GM23338 (cell line): ENCODE results near the gene TARBP2. TPM values are rescaled to one million over a fixed set of nuclear protein-coding genes. Genes with fewer than 3 reads are reported as not detected.

Experiments used
- ATAC-seq: fragments of 200-7000 bp; cut with Tn5 transposase; 3 replicates; pipeline ENCODE4 v1.9.1; 2020
- DNase-seq: peaks from one replicate; pipeline ENCODE4 v3.0.0-alpha.2; 2015; ENCODE audit warnings: low spot score
- H2AFZ ChIP-seq: fragments of 200-600 bp; sonication (generic); 2 replicates; pipeline ENCODE4 v1.8.0; 2016; ENCODE audit warnings: antibody characterized with exemption, mild to moderate bottlenecking, moderate library complexity
- H3F3A ChIP-seq: fragments of 200-600 bp; sonication (generic); replicated peaks from 2 replicates; pipeline ENCODE4 v1.8.0; 2017; ENCODE audit warnings: antibody characterized with exemption, mixed run types, low read depth
- H3K27ac ChIP-seq: fragments of 200-600 bp; sonication (generic); 2 replicates; pipeline ENCODE4 v1.6.1; 2016; ENCODE audit warnings: low read depth
- H3K27me3 ChIP-seq: fragments of 200-600 bp; sonication (generic); 2 replicates; pipeline ENCODE4 v1.8.0; 2016; ENCODE audit warnings: mild to moderate bottlenecking, mixed run types, moderate library complexity; ENCODE audit not compliant: insufficient read depth
- H3K36me3 ChIP-seq: fragments of 200-600 bp; sonication (generic); 2 replicates; pipeline ENCODE4 v1.8.0; 2016; ENCODE audit warnings: mild to moderate bottlenecking; ENCODE audit not compliant: insufficient read depth
- H3K4me1 ChIP-seq: fragments of 200-600 bp; sonication (generic); 2 replicates; pipeline ENCODE4 v1.8.0; 2016; ENCODE audit warnings: mild to moderate bottlenecking, moderate library complexity; ENCODE audit not compliant: insufficient read depth
- H3K4me2 ChIP-seq: fragments of 200-600 bp; sonication (generic); 2 replicates; pipeline ENCODE4 v1.7.1; 2017; ENCODE audit warnings: mixed run types
- H3K4me3 ChIP-seq: fragments of 200-600 bp; sonication (generic); 2 replicates; pipeline ENCODE4 v1.6.1; 2016; ENCODE audit warnings: mixed run types
- H3K79me2 ChIP-seq: fragments of 200-600 bp; sonication (generic); replicated peaks from 2 replicates; pipeline ENCODE4 v1.8.0; 2017; ENCODE audit warnings: mild to moderate bottlenecking; ENCODE audit not compliant: insufficient read depth
- H3K9me2 ChIP-seq: fragments of 200-600 bp; sonication (generic); 2 replicates; pipeline ENCODE4 v1.8.0; 2017; ENCODE audit not compliant: insufficient read depth
- H4K20me1 ChIP-seq: fragments of 200-600 bp; sonication (generic); replicated peaks from 2 replicates; pipeline ENCODE4 v1.8.0; 2017; ENCODE audit warnings: mild to moderate bottlenecking; ENCODE audit not compliant: insufficient read depth
- H3K27ac Mint-ChIP-seq: 2 replicates; pipeline ENCODE4 v1.8.0; 2020; ENCODE audit warnings: inconsistent platforms, mild to moderate bottlenecking, moderate library complexity, mixed read lengths
- H3K27me3 Mint-ChIP-seq: 3 replicates; pipeline ENCODE4 v1.8.0; 2022; ENCODE audit warnings: low read depth, mild to moderate bottlenecking, moderate library complexity, mixed read lengths, inconsistent platforms; ENCODE audit not compliant: insufficient read depth, poor library complexity
- H3K36me3 Mint-ChIP-seq: 3 replicates; pipeline ENCODE4 v1.8.0; 2021; ENCODE audit warnings: low read depth, mild to moderate bottlenecking, inconsistent platforms, moderate library complexity, mixed read lengths
- H3K4me1 Mint-ChIP-seq: 3 replicates; pipeline ENCODE4 v1.8.0; 2020; ENCODE audit warnings: mild to moderate bottlenecking, inconsistent platforms, mixed read lengths
- H3K4me3 Mint-ChIP-seq: 3 replicates; pipeline ENCODE4 v1.8.0; 2021; ENCODE audit warnings: moderate library complexity, mild to moderate bottlenecking, inconsistent platforms, mixed read lengths
- H3K9me3 Mint-ChIP-seq: 3 replicates; pipeline ENCODE4 v1.8.0; 2020; ENCODE audit warnings: moderate library complexity, mild to moderate bottlenecking, inconsistent platforms, mixed read lengths
- CREB1 ChIP-seq: fragments of 250-450 bp; sonication (Bioruptor Pico); IDR thresholded peaks from 2 replicates; pipeline ENCODE4 v1.5.0; 2020; ENCODE audit warnings: low read depth, mild to moderate bottlenecking, moderate library complexity
- ETS1 ChIP-seq: IDR thresholded peaks from 2 replicates; pipeline ENCODE4 v1.6.1; 2016; ENCODE audit warnings: antibody characterized with exemption
- EZH2 ChIP-seq: fragments of 200-600 bp; sonication (generic); IDR thresholded peaks from one replicate; pipeline ENCODE4 v1.8.0; 2017; ENCODE audit warnings: antibody characterized with exemption, mild to moderate bottlenecking, low read depth; ENCODE audit not compliant: unreplicated experiment
- EZH2phosphoT487 ChIP-seq: fragments of 200-600 bp; sonication (generic); IDR thresholded peaks from one replicate; pipeline ENCODE4 v1.8.1; 2018; ENCODE audit warnings: antibody characterized with exemption; ENCODE audit not compliant: unreplicated experiment
- JUNB ChIP-seq: IDR thresholded peaks from one replicate; pipeline ENCODE4 v1.6.1; 2016; ENCODE audit warnings: antibody characterized with exemption; ENCODE audit not compliant: unreplicated experiment
- NANOG ChIP-seq: IDR thresholded peaks from 2 replicates; pipeline ENCODE4 v1.6.1; 2016; ENCODE audit warnings: antibody characterized with exemption, borderline replicate concordance
- STAT1 ChIP-seq: IDR thresholded peaks from one replicate; pipeline ENCODE4 v1.6.1; 2016; ENCODE audit warnings: antibody characterized with exemption; ENCODE audit not compliant: unreplicated experiment
- ZNF114 ChIP-seq: fragments of 250-450 bp; sonication (Bioruptor Pico); IDR thresholded peaks from 2 replicates; pipeline ENCODE4 v1.5.0; 2020; ENCODE audit warnings: mild to moderate bottlenecking, moderate library complexity
- polyA plus RNA-seq: library from polyadenylated mRNA; unstranded; fragments of >200 nt; fragmentation: Nextera tagmentation; extraction: Ambion mirVana; gene quantifications from 2 replicates; pipeline ENCODE4 v1.2.1, GENCODE V29; 2016
- total RNA-seq: library from RNA; depleted of rRNA; stranded (reverse); fragments of >200 nt; shearing (Covaris generic); gene quantifications from 2 replicates; pipeline ENCODE4 v1.2.3, GENCODE V29; 2014
- TF ChIP-seq, protein P1 (sequence below), 2 experiments: fragments of 200-600 bp in 1 of 2; sonication (generic) in 1 of 2; conservative IDR thresholded peaks; 2 replicates each; pipeline versions ENCODE4 v1.5.1 to v1.6.1; 2016 to 2017; ENCODE audit warnings: antibody characterized with exemption in 2 of 2, low read depth in 2 of 2, mild to moderate bottlenecking in 2 of 2, moderate library complexity in 1 of 2
- TF ChIP-seq, protein P2 (sequence below): IDR thresholded peaks from one replicate; pipeline ENCODE4 v1.6.1; 2018; ENCODE audit warnings: antibody characterized with exemption; ENCODE audit not compliant: unreplicated experiment
- TF ChIP-seq, protein P3 (sequence below): fragments of 250-450 bp; sonication (Bioruptor Pico); IDR thresholded peaks from 2 replicates; pipeline ENCODE4 v1.5.0; 2020; ENCODE audit warnings: mild to moderate bottlenecking, moderate library complexity

Gene TARBP2
- total and polyA plus RNA-seq, 2 experiments from 2014 or later = 57.0 to 83.4 TPM

- H3K27ac Mint-ChIP-seq = no peak overlapping the region
- DNase-seq (no peak), ATAC-seq (no peak)
- H3K36me3 Mint-ChIP-seq = no peaks in the 10 kb centered on the region
- Histone ChIP-seq H3K4me3 (no peak overlapping the region), H4K20me1 (no peaks in the 10 kb centered on the region; the same call in 1 of the 2 replicates), H3K27me3 (no peaks in the 10 kb centered on the region), H3K27ac (no peak overlapping the region), H3F3A (no peaks in the 10 kb centered on the region), H3K36me3 (no peaks in the 10 kb centered on the region), H3K4me1 (no peaks in the 10 kb centered on the region), H3K9me2 (no peaks in the 10 kb centered on the region), H3K79me2 (no peaks in the 10 kb centered on the region), H2AFZ (no peak overlapping the region), H3K4me2 (no peak overlapping the region)
- no peaks in the 10 kb centered on the region for H3K27me3 Mint-ChIP-seq
- H3K4me1 Mint-ChIP-seq = no peaks in the 10 kb centered on the region; the same call in 1 of the 3 replicates
- no peaks in the 10 kb centered on the region for H3K9me3 Mint-ChIP-seq
- TF ChIP-seq, protein P1, sequence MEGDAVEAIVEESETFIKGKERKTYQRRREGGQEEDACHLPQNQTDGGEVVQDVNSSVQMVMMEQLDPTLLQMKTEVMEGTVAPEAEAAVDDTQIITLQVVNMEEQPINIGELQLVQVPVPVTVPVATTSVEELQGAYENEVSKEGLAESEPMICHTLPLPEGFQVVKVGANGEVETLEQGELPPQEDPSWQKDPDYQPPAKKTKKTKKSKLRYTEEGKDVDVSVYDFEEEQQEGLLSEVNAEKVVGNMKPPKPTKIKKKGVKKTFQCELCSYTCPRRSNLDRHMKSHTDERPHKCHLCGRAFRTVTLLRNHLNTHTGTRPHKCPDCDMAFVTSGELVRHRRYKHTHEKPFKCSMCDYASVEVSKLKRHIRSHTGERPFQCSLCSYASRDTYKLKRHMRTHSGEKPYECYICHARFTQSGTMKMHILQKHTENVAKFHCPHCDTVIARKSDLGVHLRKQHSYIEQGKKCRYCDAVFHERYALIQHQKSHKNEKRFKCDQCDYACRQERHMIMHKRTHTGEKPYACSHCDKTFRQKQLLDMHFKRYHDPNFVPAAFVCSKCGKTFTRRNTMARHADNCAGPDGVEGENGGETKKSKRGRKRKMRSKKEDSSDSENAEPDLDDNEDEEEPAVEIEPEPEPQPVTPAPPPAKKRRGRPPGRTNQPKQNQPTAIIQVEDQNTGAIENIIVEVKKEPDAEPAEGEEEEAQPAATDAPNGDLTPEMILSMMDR (conservative IDR thresholded peaks at IDR 0.05; ENCODE audit: low read depth in 2 of 2) = no peak
- TF ChIP-seq STAT1 (no peak), EZH2 (no peak), NANOG (no peak), ZNF114 (CRISPR knock-in tag) (no peak), JUNB (no peak), ETS1 (no peak), EZH2phosphoT487 (no peak), CREB1 (CRISPR knock-in tag) (no peak)
- TF ChIP-seq, protein P2, sequence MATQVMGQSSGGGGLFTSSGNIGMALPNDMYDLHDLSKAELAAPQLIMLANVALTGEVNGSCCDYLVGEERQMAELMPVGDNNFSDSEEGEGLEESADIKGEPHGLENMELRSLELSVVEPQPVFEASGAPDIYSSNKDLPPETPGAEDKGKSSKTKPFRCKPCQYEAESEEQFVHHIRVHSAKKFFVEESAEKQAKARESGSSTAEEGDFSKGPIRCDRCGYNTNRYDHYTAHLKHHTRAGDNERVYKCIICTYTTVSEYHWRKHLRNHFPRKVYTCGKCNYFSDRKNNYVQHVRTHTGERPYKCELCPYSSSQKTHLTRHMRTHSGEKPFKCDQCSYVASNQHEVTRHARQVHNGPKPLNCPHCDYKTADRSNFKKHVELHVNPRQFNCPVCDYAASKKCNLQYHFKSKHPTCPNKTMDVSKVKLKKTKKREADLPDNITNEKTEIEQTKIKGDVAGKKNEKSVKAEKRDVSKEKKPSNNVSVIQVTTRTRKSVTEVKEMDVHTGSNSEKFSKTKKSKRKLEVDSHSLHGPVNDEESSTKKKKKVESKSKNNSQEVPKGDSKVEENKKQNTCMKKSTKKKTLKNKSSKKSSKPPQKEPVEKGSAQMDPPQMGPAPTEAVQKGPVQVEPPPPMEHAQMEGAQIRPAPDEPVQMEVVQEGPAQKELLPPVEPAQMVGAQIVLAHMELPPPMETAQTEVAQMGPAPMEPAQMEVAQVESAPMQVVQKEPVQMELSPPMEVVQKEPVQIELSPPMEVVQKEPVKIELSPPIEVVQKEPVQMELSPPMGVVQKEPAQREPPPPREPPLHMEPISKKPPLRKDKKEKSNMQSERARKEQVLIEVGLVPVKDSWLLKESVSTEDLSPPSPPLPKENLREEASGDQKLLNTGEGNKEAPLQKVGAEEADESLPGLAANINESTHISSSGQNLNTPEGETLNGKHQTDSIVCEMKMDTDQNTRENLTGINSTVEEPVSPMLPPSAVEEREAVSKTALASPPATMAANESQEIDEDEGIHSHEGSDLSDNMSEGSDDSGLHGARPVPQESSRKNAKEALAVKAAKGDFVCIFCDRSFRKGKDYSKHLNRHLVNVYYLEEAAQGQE = no peak
- TF ChIP-seq, protein P3, sequence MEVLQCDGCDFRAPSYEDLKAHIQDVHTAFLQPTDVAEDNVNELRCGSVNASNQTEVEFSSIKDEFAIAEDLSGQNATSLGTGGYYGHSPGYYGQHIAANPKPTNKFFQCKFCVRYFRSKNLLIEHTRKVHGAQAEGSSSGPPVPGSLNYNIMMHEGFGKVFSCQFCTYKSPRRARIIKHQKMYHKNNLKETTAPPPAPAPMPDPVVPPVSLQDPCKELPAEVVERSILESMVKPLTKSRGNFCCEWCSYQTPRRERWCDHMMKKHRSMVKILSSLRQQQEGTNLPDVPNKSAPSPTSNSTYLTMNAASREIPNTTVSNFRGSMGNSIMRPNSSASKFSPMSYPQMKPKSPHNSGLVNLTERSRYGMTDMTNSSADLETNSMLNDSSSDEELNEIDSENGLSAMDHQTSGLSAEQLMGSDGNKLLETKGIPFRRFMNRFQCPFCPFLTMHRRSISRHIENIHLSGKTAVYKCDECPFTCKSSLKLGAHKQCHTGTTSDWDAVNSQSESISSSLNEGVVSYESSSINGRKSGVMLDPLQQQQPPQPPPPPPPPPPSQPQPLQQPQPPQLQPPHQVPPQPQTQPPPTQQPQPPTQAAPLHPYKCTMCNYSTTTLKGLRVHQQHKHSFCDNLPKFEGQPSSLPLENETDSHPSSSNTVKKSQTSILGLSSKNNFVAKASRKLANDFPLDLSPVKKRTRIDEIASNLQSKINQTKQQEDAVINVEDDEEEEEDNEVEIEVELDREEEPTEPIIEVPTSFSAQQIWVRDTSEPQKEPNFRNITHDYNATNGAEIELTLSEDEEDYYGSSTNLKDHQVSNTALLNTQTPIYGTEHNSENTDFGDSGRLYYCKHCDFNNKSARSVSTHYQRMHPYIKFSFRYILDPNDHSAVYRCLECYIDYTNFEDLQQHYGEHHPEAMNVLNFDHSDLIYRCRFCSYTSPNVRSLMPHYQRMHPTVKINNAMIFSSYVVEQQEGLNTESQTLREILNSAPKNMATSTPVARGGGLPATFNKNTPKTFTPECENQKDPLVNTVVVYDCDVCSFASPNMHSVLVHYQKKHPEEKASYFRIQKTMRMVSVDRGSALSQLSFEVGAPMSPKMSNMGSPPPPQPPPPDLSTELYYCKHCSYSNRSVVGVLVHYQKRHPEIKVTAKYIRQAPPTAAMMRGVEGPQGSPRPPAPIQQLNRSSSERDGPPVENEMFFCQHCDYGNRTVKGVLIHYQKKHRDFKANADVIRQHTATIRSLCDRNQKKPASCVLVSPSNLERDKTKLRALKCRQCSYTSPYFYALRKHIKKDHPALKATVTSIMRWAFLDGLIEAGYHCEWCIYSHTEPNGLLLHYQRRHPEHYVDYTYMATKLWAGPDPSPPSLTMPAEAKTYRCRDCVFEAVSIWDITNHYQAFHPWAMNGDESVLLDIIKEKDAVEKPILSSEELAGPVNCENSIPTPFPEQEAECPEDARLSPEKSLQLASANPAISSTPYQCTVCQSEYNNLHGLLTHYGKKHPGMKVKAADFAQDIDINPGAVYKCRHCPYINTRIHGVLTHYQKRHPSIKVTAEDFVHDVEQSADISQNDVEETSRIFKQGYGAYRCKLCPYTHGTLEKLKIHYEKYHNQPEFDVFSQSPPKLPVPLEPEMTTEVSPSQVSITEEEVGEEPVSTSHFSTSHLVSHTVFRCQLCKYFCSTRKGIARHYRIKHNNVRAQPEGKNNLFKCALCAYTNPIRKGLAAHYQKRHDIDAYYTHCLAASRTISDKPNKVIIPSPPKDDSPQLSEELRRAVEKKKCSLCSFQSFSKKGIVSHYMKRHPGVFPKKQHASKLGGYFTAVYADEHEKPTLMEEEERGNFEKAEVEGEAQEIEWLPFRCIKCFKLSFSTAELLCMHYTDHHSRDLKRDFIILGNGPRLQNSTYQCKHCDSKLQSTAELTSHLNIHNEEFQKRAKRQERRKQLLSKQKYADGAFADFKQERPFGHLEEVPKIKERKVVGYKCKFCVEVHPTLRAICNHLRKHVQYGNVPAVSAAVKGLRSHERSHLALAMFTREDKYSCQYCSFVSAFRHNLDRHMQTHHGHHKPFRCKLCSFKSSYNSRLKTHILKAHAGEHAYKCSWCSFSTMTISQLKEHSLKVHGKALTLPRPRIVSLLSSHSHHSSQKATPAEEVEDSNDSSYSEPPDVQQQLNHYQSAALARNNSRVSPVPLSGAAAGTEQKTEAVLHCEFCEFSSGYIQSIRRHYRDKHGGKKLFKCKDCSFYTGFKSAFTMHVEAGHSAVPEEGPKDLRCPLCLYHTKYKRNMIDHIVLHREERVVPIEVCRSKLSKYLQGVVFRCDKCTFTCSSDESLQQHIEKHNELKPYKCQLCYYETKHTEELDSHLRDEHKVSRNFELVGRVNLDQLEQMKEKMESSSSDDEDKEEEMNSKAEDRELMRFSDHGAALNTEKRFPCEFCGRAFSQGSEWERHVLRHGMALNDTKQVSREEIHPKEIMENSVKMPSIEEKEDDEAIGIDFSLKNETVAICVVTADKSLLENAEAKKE (CRISPR knock-in tag) = no peak
- H3K4me3 Mint-ChIP-seq = no peak overlapping the region
Observed at GRCh38 chr12:53552361-53553327, 51.6 kb downstream of the TARBP2 start.
